ENCODE data around the gene GSTT4.

DNA sequence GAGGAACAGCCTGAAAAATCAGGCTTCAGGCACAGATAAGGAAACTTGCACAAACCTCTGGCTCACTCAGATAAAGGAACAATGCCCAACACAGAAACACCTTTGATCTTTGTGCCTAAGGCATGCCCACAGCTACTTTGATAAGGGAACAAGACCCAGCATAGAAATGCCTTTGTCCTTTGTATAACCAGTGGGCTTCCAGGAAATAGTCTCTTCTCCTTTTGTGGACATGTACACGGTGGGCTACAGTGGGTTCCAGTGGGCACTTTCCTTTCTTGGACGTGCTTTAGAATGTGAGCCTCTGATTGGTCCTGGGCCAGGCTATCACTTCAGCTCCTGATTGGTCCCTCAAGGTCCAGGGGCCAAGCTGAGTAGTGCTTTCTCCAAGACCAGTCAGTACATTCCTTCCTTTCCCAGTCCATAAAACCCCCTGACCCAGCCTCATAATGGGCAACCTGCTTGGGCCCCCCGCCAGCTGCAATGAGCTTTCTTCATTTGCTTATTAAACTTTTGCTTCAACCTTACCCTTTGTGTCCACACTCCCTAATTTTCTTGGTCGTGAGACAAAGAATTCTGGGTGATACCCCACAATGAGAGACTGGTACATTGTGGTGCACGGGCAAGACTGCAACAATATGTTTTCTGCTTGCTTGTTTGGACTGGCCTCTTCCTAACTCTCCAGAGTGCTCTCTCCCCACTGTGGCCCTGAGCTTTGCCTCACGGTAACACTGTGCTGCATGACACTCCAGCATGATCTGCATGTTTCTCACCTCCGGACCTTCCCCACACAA is 4.2 kb upstream of the GSTT4 start:
- TF ChIP-seq POLR2AphosphoS5 (IDR thresholded peaks at IDR 0.05) (no peak), POLR2A (IDR thresholded peaks at IDR 0.05) (no peak)
- TF ChIP-seq, protein P1, sequence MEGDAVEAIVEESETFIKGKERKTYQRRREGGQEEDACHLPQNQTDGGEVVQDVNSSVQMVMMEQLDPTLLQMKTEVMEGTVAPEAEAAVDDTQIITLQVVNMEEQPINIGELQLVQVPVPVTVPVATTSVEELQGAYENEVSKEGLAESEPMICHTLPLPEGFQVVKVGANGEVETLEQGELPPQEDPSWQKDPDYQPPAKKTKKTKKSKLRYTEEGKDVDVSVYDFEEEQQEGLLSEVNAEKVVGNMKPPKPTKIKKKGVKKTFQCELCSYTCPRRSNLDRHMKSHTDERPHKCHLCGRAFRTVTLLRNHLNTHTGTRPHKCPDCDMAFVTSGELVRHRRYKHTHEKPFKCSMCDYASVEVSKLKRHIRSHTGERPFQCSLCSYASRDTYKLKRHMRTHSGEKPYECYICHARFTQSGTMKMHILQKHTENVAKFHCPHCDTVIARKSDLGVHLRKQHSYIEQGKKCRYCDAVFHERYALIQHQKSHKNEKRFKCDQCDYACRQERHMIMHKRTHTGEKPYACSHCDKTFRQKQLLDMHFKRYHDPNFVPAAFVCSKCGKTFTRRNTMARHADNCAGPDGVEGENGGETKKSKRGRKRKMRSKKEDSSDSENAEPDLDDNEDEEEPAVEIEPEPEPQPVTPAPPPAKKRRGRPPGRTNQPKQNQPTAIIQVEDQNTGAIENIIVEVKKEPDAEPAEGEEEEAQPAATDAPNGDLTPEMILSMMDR (IDR thresholded peaks at IDR 0.05), result no peak
